ENCODE measurements around the gene CAMK2N1. TPM values are rescaled to one million over a fixed set of nuclear protein-coding genes. Genes with fewer than 3 reads are reported as not detected.

Gene CAMK2N1
- total RNA-seq, 6 experiments from 2014 or later: 40.3 to 57.8 (median 42.6) TPM

GRCh38 chr1:20491866-20492265 lies 5.9 kb upstream of the CAMK2N1 start:
- H3K4me1 Mint-ChIP-seq (ENCODE audit: low read depth): no peaks in the 10 kb centered on the region
- no peaks in the 10 kb centered on the region; the same call in 1 of the 2 replicates for H3K27me3 Mint-ChIP-seq (ENCODE audit: insufficient read depth)
- no peaks in the 10 kb centered on the region for H3K36me3 Mint-ChIP-seq (ENCODE audit: low read depth)
- no peak overlapping the region for H3K4me3 Mint-ChIP-seq
- TF ChIP-seq CTCF (IDR thresholded peaks at IDR 0.05): no peak
- no peak for DNase-seq
- no peak overlapping the region for H3K27ac Mint-ChIP-seq
- H3K9me3 Mint-ChIP-seq: no peaks in the 10 kb centered on the region

- DNase-seq: no peak
- no peaks in the 10 kb centered on the region for H3K4me1 Mint-ChIP-seq (ENCODE audit: low read depth)
- H3K9me3 Mint-ChIP-seq: no peaks in the 10 kb centered on the region
- TF ChIP-seq CTCF (IDR thresholded peaks at IDR 0.05): no peak
- no peak overlapping the region for H3K4me3 Mint-ChIP-seq
- H3K27ac Mint-ChIP-seq: no peak overlapping the region
- no peaks in the 10 kb centered on the region for H3K36me3 Mint-ChIP-seq (ENCODE audit: low read depth)
- H3K27me3 Mint-ChIP-seq (ENCODE audit: insufficient read depth): no peaks in the 10 kb centered on the region; the same call in 1 of the 2 replicates
Measured at GRCh38 chr1:20491178-20491577, 5.2 kb upstream of the CAMK2N1 start.

- H3K27me3 Mint-ChIP-seq (ENCODE audit: insufficient read depth): peaks cover 4% of the 10 kb centered on the region
- peaks cover 18% of the 10 kb centered on the region for H3K4me1 Mint-ChIP-seq (ENCODE audit: low read depth)
- no peak overlapping the region for H3K27ac Mint-ChIP-seq
- DNase-seq: no peak
- peak overlapping the region; percentile 26; the same call in 1 of the 2 replicates for H3K4me3 Mint-ChIP-seq
- peaks cover 13% of the 10 kb centered on the region for H3K36me3 Mint-ChIP-seq (ENCODE audit: low read depth)
- no peaks in the 10 kb centered on the region for H3K9me3 Mint-ChIP-seq
- no peak for TF ChIP-seq CTCF (IDR thresholded peaks at IDR 0.05)
Measured at GRCh38 chr1:20487236-20487590, 1.2 kb upstream of the CAMK2N1 start.

- no peaks in the 10 kb centered on the region for H3K9me3 Mint-ChIP-seq
- peak overlapping the region; percentile 36; the same call in 1 of the 2 replicates for H3K27ac Mint-ChIP-seq
- TF ChIP-seq CTCF (IDR thresholded peaks at IDR 0.05): no peak
- H3K4me3 Mint-ChIP-seq: peak overlapping the region; percentile 63
- H3K36me3 Mint-ChIP-seq (ENCODE audit: low read depth): peaks cover 13% of the 10 kb centered on the region
- DNase-seq: no peak
- H3K27me3 Mint-ChIP-seq (ENCODE audit: insufficient read depth): peaks cover 4% of the 10 kb centered on the region
- H3K4me1 Mint-ChIP-seq (ENCODE audit: low read depth): peaks cover 23% of the 10 kb centered on the region
Measured at GRCh38 chr1:20486457-20487235, 636 bp upstream of the CAMK2N1 start.

- Mint-ChIP-seq H3K4me1 (ENCODE audit: low read depth) (peaks cover 37% of the 10 kb centered on the region), H3K4me3 (peak overlapping the region; percentile 97), H3K9me3 (no peaks in the 10 kb centered on the region), H3K36me3 (ENCODE audit: low read depth) (peaks cover 13% of the 10 kb centered on the region), H3K27ac (peak overlapping the region; percentile 74), H3K27me3 (ENCODE audit: insufficient read depth) (peaks cover 4% of the 10 kb centered on the region)
- TF ChIP-seq CTCF (IDR thresholded peaks at IDR 0.05): no peak
- DNase-seq: no peak
Measured at GRCh38 chr1:20484519-20485462, 1.2 kb downstream of the CAMK2N1 start.
